HG03432 (cell line): Measurements from ENCODE around the gene GRAMD4.
"Not testable (repeated sequence)": the region's sequence is repeated elsewhere in the genome, so short reads cannot be mapped to it uniquely, and the experiment has no call there.

Source experiments
- ATAC-seq: cut with Tn5 transposase; IDR thresholded peaks from one replicate; pipeline ENCODE4 v1.9.1; 2021; ENCODE audit warnings: mild to moderate bottlenecking, moderate library complexity; ENCODE audit not compliant: unreplicated experiment

The GRAMD4 gene

GRCh38 chr22:46634973-46635685, 14.9 kb downstream of the GRAMD4 start:
- not testable (repeated sequence) for ATAC-seq

DNA sequence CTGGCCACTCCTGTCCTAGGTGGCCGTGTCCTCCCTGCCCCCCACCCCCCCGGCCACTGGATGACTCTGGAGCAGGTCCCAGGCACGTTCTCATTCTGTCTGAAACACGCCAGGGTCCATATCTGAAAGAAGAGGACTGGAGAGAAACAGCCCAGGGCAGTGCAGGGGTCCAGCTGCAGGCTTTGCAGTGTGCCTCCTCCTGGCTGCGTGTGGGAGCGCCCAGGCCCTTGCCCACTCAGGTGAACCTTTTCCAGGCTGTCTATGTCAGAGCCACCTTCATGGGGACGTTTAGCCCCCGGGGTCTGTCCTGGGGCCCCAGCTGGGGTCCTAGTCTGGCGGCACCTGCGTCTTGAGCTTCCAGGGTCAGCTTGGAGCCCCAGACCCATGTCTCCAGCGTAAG, 15.6 kb downstream of the GRAMD4 start:
- no peak for ATAC-seq

DNA sequence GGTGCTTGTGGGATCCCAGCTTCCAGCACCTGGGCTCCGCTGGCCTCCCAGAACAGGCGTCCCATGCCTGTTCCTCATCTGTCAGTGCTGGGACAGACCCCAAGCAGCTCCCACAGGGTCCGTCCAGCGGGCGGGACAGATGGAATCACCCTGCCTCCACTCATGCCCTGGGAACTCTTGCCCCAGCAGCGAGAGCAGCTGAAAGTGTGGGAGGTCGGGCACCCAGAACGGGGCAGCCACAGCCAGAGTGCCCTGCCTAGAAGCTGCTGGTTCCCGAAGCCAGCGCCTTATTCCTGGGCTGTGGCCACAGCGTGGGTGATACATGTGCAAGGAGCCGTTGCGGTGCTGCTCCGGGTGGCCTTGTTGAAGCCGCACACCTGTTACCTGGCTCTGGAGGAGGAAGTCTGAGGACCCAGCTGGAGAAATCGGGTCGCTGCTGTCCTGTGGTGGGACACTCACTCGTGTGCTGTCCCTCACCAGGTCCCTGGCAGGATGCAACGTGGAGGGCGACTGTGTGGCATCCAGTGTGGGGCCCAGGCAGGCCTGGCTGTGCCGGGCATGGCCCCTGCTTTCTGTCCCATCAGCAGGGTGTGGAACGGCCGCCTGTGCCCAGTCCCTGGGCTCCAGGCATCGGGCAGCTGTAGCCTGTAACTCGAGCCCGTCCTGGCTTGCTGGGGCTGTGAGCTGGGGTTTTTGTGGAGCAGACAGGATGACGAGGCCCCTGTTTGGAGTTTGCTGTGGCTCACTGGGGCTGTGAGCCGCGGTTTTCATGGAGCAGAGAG, 16.2 kb downstream of the GRAMD4 start:
- ATAC-seq: no peak

DNA sequence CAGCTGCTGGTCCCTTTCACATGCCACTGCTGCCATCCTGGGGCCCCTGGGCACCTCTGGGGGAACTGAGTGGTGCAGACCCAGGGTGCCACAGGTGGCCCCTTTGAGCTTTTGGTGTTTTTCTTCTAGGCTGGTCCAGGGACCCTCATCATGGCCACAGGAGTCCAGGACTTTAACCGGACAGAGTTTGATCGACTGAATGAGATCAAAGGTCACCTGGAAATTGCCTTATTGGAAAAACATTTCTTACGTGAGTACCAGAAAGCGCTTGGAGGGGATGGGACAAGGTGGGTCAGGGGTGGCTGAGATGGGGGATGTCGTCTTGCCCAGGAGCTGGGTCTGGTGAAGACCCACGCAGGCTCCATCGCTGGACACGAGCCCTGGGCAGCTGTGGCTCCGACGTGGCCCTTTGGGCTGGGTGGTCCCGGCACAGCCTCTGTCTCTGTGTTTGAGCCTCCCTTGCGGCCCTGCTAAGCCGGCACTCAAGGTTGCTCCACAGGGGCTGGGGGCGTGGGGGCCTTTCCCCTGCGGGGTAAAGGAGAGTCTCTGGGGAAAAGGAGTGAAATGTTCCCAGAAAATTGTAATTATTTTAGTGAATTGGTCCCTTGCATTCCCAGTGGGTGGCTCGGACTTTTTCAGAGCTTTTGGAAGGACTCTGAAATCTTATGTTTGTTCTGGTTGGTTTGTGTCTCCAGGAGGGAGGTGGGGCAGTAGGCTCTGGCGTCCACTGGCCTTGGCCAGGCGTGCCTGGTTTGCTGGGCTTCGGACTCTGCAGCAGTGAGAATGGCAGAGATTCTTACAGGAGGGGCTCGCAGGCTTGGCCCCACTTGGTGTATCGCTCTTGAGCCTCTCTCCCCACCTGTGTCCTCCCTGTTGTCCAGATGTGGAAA, 17.8 kb downstream of the GRAMD4 start:
- ATAC-seq: no peak

DNA sequence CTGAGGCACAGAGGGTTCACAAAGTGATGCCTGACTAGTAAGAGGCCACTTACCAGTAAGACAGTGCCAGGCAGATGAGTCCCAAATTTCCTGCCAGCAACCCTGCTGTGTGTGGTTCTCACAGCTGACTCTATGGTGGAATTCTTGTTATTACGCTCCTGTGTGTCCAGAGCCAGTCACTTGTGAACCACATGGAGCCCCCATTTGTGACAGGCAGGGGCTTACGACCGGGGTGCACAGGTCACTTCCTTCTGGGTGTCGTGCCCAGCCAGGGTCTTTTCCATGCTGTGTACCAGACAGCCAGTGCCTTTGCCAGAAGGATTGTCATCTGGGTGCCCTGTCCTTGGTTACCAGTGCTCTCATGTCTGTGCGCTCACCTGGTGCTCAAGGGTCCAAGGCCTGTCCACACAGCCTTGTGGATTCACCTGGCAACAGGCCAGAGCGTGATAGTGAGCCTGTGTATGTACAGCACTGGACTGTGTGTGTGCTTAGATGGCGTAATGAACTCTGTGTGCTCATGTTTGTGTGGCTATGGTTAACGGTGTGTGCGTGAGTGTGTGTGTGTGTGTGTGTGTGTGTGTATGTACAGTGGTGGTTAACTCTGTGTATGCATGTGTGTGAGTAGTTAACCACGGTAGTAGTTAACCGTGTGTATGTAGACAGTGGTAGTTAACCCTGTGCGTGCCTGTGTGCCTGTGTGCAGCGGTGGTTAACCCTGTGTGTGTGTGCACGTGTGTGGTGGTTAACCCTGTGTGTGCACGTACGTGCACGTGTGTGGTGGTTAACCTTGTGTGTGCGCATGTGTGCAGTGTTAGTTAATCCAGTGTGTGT, 18.6 kb downstream of the GRAMD4 start:
- ATAC-seq: no peak

DNA sequence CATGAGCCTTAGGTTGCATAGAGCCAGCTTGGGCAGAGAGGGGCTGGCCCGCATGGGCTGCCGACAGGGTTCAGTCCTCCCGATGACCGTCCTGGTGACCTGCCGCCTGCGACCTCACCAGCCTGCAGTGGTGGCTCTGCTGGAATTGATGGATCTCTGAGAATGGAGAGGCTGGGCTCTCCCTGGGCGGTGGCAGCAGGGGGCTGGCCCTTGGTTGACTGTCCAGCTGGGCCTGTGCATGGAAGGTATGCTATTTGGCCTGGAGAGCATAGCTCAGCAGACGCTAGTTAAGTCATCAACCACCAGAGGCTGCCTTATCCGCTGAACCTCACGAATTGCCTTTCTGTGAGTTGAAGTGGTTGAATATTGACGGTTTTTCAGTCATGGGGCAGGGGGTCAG, 19.7 kb downstream of the GRAMD4 start:
- no peak for ATAC-seq

- ATAC-seq: no peak
Measured at GRCh38 chr22:46640293-46641055, 20.3 kb downstream of the GRAMD4 start.

DNA sequence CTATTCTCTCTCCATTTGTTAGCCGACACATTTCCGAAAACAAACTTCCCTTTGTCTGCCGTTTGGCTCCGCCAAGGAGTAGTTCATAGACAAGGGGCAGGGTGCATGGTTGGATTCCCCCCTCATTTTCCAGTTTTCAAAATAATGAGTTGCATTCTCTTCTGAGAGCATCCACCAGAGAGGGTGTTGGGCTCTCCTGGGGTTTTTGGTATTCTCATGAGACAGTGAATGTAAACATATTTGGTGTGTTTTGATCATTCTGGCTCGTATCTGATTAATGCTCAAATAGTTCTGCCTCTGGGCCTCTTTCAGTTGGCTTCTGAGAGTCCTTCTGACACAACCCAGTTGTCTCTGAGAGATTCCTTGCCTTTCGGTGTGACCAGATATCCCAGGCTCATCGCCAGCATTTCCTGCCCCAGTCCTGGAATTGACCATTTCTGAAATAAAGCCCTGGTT, 21.7 kb downstream of the GRAMD4 start:
- no peak for ATAC-seq

GRCh38 chr22:46642840-46643480, 22.8 kb downstream of the GRAMD4 start:
- ATAC-seq: not testable (repeated sequence)

GRCh38 chr22:46646531-46647215, 26.5 kb downstream of the GRAMD4 start:
- no peak for ATAC-seq

DNA sequence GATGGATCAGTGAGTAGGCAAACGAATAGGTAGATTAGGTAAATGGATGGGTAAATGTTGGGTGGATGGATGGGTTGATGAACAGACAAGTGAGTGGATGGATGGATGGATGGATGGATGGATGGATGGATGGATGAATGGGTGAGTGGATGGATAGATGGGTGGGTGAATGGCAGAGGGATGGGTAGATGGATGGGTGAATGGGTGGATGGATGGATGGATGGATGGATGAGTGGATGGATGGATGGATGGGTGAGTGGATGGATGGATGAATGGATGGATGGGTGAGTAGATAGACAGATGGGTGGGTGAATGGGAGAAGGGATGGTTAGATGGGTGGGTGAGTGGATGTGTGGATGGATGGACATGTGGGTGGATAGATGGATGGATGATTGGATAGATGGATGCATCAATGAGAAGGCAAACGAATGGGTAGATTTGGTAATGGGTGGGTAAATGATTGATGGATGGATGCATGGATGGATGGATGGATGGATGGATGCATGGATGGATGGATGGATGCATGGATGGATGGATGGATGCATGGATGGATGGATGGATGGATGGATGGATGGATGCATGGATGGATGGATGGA, 28.1 kb downstream of the GRAMD4 start:
- ATAC-seq: not testable (repeated sequence)

GRCh38 chr22:46649141-46650077, 29.2 kb downstream of the GRAMD4 start:
- no peak for ATAC-seq

DNA sequence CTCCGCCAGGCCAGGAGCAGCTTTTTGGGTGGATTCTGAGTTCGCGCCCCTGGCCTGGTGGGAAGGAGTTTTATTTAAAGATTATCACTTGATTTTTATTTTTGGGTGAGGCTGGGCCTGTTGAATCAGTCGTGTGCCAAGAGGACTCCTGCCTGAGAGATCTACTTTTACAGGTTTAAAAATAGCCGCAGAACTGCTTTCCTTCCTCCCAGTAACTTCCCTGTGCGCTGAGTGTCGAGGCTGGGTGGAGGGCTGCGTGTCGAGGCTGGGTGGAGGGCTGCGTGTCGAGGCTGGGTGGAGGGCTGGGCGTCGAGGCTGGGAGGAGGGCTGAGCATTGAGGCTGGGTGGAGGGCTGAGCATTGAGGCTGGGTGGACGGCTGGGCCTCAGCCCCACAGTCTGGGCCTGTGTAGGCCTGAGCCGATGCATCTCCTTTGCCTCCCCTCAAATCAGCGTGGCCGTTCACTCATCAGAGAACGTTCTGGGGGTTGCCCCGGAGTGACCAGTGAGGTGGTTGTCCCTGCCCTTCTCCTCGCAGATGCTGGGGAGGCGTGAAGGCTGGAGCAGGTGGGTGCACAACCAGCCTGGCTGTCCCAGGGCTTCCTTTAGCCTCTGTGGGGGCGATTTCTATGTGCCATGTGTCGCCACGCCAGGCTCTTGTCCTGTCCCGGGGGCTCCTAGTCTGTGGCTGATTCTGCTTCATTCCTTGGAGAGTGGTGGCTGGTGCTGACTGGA, 30.1 kb downstream of the GRAMD4 start:
- no peak for ATAC-seq

GRCh38 chr22:46651316-46651715, 31.1 kb downstream of the GRAMD4 start:
- ATAC-seq: no peak

GRCh38 chr22:46652081-46652846, 32.1 kb downstream of the GRAMD4 start:
- ATAC-seq: no peak
